ENCODE measurements around the gene VCX3B. TPM values are rescaled to one million over a fixed set of nuclear protein-coding genes. Genes with fewer than 3 reads are reported as not detected.
"Not testable (repeated sequence)": the region's sequence is repeated elsewhere in the genome, so short reads cannot be mapped to it uniquely, and the experiment has no call there.

VCX3B gene
- not detected for total RNA-seq

DNA sequence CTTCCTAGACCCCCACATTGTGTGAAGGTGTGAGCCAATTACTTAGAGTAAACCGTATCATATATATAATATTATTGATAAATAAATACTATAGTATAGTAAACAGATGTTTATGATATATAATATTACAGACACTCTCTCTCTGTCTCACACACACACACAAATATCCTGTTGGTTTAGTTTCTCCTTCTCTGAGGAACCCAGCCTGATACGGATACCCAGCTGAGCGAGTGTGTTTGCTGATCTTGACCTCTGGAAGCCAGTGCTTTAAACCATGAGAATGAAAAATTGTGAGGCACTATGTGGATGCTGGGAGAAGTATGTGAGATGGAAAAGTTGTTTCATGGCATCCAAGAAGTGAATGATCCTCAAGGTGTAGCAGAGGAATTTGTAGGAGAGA, at the start of gene VCX3B:
Gene VCX3B (plus strand): TSS at position 301 of the 400 bp plus-strand sequence. CDS start 621 bp downstream, outside the sequence.
- not testable (repeated sequence) for DNase-seq (ENCODE audit: low read depth in 2 of 3, low spot score in 2 of 3)

DNA sequence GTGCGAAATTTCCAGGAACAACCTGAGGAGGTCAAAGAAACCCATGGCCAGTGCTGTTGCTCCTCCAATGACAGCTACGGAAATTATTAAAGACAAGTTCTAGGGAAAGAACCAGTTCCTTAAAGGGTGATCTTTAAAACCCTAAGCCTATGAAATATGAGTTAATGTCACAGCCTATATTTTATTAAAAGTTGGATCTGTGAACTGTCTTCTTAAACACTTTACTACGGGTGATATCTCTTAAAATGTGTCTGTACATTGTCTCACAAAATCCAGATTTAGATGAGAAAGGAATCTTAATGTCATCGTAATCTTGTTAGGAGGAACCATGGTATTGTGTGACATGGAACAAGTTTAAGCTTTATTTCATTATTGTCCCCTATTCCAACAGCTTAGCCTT, 46.3 kb upstream of the VCX3B start:
- no peak for DNase-seq (ENCODE audit: low read depth in 2 of 3, low spot score in 2 of 3)

DNA sequence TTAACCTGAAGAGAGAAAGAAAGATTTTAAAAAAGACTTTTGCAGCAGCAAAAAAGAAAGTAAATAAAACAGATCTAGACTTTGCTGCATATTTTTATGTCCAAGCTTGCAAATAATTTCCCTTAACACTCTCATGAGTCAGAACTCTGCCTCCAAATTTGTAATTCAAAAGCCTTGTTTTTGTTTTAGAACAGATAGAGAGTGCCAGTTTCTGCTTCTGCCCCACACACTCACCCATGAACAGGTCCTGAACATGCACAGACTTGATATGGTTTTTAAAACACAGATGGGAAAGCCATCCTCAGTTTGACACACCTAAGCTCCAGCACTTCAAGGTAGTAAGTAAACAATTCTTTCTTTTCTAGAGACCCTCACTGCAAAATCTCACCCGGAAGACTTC, 39.7 kb upstream of the VCX3B start:
- DNase-seq (ENCODE audit: low read depth in 2 of 3, low spot score in 2 of 3), result no peak

DNA sequence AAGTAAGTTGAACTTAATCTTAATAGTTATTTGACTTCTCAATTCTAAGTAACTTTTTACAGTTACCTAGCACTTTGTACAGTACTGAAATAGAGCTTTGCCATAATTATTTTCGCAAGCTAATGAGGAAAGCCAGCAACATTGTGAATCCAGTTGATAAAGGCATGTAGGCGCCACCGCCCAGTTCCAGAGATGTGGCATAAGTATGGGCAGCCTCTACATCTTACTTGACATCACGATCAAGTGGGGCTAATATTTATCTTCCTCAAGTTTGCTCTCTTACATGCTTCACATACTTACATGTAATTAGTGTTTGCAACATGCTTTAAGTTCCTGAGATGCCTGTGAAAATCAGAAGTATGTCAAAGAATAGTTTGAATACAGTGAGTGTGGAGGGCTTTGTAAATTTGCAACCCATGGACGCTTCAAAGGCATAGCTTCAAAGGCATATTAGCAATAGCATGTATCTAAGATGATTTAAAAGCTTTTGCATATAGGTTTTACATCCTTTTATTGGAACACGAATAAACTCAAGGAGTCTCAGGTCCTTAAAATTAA, 34.9 kb upstream of the VCX3B start:
- DNase-seq (ENCODE audit: low read depth in 2 of 3, low spot score in 2 of 3), result no peak

DNA sequence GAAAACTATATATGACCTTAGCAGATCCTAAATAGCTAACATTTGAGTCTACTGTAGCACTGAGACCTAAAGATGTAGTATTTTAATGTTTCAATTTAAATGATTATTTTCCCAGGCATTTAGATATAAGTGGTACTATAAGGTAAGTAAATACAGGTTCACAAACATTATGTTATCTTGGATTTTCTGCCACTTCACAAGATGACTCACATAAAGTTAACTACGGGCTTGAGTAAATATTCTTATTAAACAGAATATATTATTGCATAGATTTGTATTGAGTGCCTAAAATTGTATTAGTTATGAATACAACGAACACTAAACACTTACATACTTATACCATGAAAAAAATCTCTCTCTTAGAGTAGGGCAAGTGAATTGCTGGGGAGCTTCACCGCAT, 34.2 kb upstream of the VCX3B start:
- no peak for DNase-seq (ENCODE audit: low read depth in 2 of 3, low spot score in 2 of 3)

GRCh38 chrX:8432396-8432795, 32.2 kb upstream of the VCX3B start:
- DNase-seq (ENCODE audit: low read depth in 2 of 3, low spot score in 2 of 3), result no peak

DNA sequence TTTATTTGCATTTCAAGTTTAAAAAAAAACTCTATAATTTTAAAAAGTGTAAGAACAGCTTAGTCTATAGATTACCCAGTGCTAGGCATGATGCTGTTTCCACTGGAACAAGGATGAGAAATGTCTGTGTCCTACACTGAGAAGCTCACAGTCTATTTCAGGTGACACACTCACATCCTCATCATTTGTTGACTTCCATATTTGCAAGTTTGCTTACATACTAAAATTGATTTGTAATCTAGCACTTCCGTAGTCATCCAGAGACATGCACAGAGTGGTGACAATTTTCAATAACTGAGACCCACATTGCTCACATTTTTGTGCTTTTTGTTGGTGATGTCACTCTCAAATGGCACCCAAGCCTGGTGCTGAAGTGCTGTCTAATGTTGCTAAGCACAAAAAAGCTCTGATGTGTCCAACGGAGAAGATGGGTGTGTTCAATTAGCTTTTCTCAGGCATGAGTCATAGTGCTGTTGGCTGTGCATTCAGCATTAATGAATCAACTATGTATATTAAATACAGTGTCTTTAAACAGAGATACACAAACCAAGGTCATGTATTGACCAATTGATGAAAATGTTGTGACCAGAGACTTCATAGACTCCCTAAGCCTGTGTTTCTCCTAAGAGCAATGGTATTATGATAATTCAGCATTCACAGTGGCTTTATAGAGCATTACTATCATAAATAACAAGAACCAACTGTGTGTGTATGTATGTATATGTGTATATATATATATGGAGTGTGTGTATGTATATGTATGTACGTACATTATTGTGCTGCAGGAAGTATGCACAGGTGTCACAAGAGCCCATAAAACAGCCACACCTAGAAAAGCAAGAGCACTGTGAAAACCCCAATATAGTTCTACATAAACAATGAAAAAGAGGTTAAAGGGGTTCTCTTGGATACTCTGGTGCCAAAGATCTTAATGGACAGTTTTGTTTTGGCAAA, 31.2 kb upstream of the VCX3B start:
- DNase-seq (ENCODE audit: low read depth in 2 of 3, low spot score in 2 of 3), result no peak

GRCh38 chrX:8447368-8447767, 17.3 kb upstream of the VCX3B start:
- DNase-seq (ENCODE audit: low read depth in 2 of 3, low spot score in 2 of 3), result no peak

DNA sequence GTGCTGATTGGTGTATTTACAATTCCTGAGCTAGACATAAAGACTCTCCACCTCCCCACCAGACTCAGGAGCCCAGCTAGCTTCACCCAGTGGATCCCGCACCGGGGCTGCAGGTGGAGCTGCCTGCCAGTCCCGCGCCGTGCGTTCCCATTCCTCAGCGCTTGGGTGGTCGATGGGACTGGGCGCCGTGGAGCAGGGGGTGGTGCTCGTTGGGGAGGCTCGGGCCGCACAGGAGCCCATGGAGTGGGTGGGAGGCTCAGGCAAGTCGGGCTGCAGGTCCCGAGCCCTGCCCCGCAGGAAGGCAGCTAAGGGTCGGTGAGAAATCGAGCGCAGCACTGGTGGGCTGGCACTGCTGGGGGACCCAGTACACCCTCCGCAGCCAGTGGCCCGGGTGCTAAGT, 12.3 kb upstream of the VCX3B start:
- DNase-seq (ENCODE audit: low read depth in 2 of 3, low spot score in 2 of 3), result not testable (repeated sequence)

DNA sequence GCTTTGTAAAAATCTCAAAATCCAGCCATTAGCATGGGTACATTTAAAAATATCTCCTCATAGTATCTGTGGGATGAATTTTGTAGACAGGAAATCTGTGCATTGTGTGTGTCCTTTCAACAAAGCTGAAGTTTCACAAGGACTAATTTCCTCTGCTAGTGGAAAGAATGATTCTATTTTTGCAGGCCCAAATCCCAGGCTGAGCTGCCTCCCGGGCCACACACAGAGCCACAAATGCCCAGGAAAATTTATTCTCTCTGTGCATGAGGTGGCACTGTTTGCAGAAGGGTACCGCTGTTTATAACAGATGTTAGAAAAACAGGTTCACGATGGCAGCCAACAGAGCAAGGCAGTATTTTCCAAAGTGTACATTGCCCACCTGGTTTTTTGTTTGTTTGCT, 11.0 kb upstream of the VCX3B start:
- no peak for DNase-seq (ENCODE audit: low read depth in 2 of 3, low spot score in 2 of 3)

- DNase-seq (ENCODE audit: low read depth in 2 of 3, low spot score in 2 of 3), result no peak
These were observed 9.1 kb upstream of the VCX3B start for GRCh38 chrX:8455557-8455956.

GRCh38 chrX:8462488-8462887, 2.1 kb upstream of the VCX3B start:
- no peak for DNase-seq (ENCODE audit: low read depth in 2 of 3, low spot score in 2 of 3)

DNA sequence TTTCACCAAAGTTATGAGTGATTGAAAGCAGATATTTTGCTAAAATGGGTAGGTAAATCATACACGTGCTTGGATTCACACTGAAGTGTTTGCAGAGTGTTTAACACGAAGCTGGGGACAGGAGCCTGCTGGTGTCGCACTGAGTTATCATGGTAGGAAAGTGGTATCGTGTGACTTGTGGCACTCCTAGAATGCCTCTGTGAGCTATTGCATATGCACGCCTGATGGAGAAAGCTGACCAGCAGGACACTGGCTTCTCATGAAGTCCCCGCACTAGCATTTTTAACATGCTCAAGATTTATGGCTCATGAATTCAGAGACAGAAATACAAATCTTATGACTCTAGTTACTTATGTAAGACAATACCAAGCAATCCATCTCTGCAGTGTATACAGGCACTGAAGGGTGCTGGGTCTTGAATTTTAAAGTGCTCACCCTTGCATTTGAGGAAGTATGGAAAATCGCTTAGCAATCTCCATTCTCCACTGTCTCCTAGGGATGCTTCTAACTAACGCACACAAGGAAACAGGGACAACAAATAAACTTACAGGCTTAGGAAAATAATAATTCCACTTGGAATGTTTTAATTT, 19.8 kb downstream of the VCX3B start:
- DNase-seq (ENCODE audit: low read depth in 2 of 3, low spot score in 2 of 3), result no peak

DNA sequence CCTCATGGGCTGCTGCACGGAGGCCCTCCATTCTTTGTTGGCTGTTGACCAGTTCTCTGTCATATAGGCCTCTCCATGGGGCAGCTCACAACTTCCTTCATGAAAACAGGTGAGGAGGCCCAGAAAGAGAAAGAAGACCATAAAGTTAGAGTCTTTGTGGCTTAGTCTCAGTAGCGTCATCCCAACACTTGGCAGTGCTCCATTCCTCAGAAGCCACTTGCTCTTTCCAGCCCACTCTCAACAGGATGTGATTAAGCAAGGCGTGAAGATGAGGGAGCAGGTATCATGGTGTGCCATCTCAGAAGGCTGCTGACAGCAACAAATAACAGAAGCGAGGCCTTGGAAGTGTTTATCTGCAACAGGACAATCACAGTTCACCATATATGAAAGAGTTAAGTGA, 30.4 kb downstream of the VCX3B start:
- not testable (repeated sequence) for DNase-seq (ENCODE audit: low read depth in 2 of 3, low spot score in 2 of 3)

GRCh38 chrX:8500203-8500602, 35.6 kb downstream of the VCX3B start:
- no peak for DNase-seq (ENCODE audit: low read depth in 2 of 3, low spot score in 2 of 3)

DNA sequence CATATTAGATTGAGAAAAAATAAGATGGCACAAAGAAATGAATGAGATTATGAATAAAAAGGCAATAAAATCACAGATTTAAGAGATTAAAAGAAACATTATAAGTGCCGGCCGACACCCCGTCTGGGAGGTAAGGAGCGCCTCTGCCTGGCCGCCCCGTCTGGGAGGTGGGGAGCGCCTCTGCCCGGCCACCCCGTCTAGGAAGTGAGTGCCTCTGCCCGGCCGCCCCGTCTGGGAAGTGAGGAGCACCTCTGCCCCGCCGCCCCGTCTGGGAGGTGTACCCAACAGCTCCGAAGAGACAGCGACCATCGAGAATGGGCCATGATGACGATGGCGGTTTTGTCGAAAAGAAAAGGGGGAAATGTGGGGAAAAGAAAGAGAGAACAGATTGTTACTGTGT, 37.5 kb downstream of the VCX3B start:
- not testable (repeated sequence) for DNase-seq (ENCODE audit: low read depth in 2 of 3, low spot score in 2 of 3)

DNA sequence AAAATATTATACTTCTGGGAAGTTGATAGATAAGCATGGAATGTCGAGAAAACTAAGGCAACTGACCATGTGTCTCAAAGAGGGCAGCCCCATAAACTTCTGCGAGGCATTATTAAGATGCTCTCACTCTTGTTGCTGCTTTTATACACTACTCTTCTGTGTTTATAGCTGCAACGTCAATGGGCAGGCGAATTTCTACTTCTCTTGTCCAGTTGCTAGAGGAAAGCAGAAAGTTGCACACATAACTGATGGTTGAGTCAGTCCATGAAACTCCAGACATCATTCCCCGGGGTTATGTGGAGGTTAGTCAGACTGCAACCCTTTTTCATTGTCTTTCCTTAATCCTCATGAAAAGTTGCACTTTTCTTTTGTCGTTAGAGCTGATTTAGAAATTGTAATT, 39.8 kb downstream of the VCX3B start:
- DNase-seq (ENCODE audit: low read depth in 2 of 3, low spot score in 2 of 3), result no peak
